SW 1271 (cell line): ENCODE measurements around the gene FPGS.

Experiments used
- DNase-seq, 2 experiments: peaks; one replicate each; lab custom pipeline; 2025; lab: John Stamatoyannopoulos, UW

Gene FPGS

GRCh38 chr9:127788337-127789011 lies 14.2 kb upstream of the FPGS start:
- DNase-seq = no peak

- no peak for DNase-seq
These were observed 13.5 kb upstream of the FPGS start for GRCh38 chr9:127789179-127789578.

GRCh38 chr9:127790094-127790855 lies 12.4 kb upstream of the FPGS start:
- no peak for DNase-seq

- DNase-seq = no peak
These were observed 11.6 kb upstream of the FPGS start for GRCh38 chr9:127791085-127791484.

- DNase-seq = no peak
These were observed 10.2 kb upstream of the FPGS start for GRCh38 chr9:127792417-127793031.

GRCh38 chr9:127793093-127793708 lies 9.5 kb upstream of the FPGS start:
- no peak for DNase-seq

- DNase-seq = no peak
These were observed 8.5 kb upstream of the FPGS start for GRCh38 chr9:127794001-127794791.

- DNase-seq = no peak
These were observed 6.4 kb upstream of the FPGS start for GRCh38 chr9:127796225-127796813.

- DNase-seq = no peak
These were observed 5.8 kb upstream of the FPGS start for GRCh38 chr9:127796852-127797370.

- DNase-seq = no peak
These were observed 617 bp upstream of the FPGS start for GRCh38 chr9:127801955-127802575.

GRCh38 chr9:127803507-127804352 lies 1.0 kb downstream of the FPGS start:
- peak in 1 of 2 experiments; percentile 29 for DNase-seq

- DNase-seq = no peak
These were observed 2.9 kb downstream of the FPGS start for GRCh38 chr9:127805620-127806019.

GRCh38 chr9:127806871-127807270 lies 4.2 kb downstream of the FPGS start:
- DNase-seq = no peak

GRCh38 chr9:127808347-127809001 lies 5.8 kb downstream of the FPGS start:
- no peak for DNase-seq

GRCh38 chr9:127809002-127809539 lies 6.4 kb downstream of the FPGS start:
- DNase-seq = no peak

GRCh38 chr9:127809540-127810377 lies 7.1 kb downstream of the FPGS start:
- no peak for DNase-seq

GRCh38 chr9:127810378-127811187 lies 7.9 kb downstream of the FPGS start:
- DNase-seq = no peak
